Effector memory CD8-positive, alpha-beta T cell (primary cell): ENCODE results near the gene NEFH.
A peak's percentile ranks its signal among the peaks of the same experiment; 100 is the strongest.

Experiments
- ATAC-seq: fragments of 150-1000 bp; cut with Tn5 transposase; replicated peaks from 2 replicates; pipeline ENCODE4 v1.10.0; 2021; ENCODE audit warnings: mild to moderate bottlenecking, moderate library complexity
- DNase-seq, 3 experiments: peaks; one replicate each; pipeline ENCODE4 v3.0.0; 2021
- H3K27ac Mint-ChIP-seq, 2 donors: one replicate each; pipeline ENCODE4 v1.8.0; 2022; ENCODE audit warnings: mild to moderate bottlenecking in 2 of 2, mixed read lengths in 2 of 2, moderate library complexity in 2 of 2
- H3K27me3 Mint-ChIP-seq, 2 donors: one replicate each; pipeline ENCODE4 v1.8.0; 2022; ENCODE audit warnings: mixed read lengths in 2 of 2
- H3K36me3 Mint-ChIP-seq: one replicate; pipeline ENCODE4 v1.8.0; 2022; ENCODE audit warnings: mild to moderate bottlenecking, moderate library complexity, mixed read lengths; ENCODE audit not compliant: insufficient read depth
- H3K4me1 Mint-ChIP-seq, 2 donors: one replicate each; pipeline ENCODE4 v1.8.0; 2022; ENCODE audit warnings: low read depth in 2 of 2, mixed read lengths in 2 of 2
- H3K4me3 Mint-ChIP-seq, 2 donors: one replicate each; pipeline ENCODE4 v1.8.0; 2022; ENCODE audit warnings: mild to moderate bottlenecking in 2 of 2, mixed read lengths in 2 of 2, moderate library complexity in 2 of 2
- H3K9me3 Mint-ChIP-seq, 2 donors: one replicate each; pipeline ENCODE4 v1.8.0; 2022; ENCODE audit warnings: mixed read lengths in 2 of 2

Gene NEFH

GRCh38 chr22:29450222-29450621 is 29.8 kb upstream of the NEFH start:
- Mint-ChIP-seq H3K36me3 (peaks cover 3% of the 10 kb centered on the region), H3K27ac (no peak overlapping the region), H3K27me3 (no peaks in the 10 kb centered on the region)

GRCh38 chr22:29451863-29452262 is 28.2 kb upstream of the NEFH start:
- ATAC-seq (no peak), DNase-seq (no peak)
- Mint-ChIP-seq H3K4me1 (no peaks in the 10 kb centered on the region), H3K4me3 (no peak overlapping the region), H3K27me3 (no peaks in the 10 kb centered on the region), H3K9me3 (no peaks in the 10 kb centered on the region), H3K27ac (no peak overlapping the region), H3K36me3 (peaks cover 3% of the 10 kb centered on the region)

More at GRCh38 chr22:29450222-29450621, 29.8 kb upstream of the NEFH start:
- H3K4me3 Mint-ChIP-seq, result no peak overlapping the region
- ATAC-seq (no peak), DNase-seq (no peak)
- no peaks in the 10 kb centered on the region for H3K9me3 Mint-ChIP-seq
- H3K4me1 Mint-ChIP-seq, result no peaks in the 10 kb centered on the region

GRCh38 chr22:29454276-29454675 is 25.7 kb upstream of the NEFH start:
- H3K4me1 Mint-ChIP-seq, result no peaks in the 10 kb centered on the region
- peak overlapping the region in 1 of 2 donors; percentile 41 for H3K27ac Mint-ChIP-seq
- no peaks in the 10 kb centered on the region for H3K9me3 Mint-ChIP-seq
- H3K27me3 Mint-ChIP-seq, result no peaks in the 10 kb centered on the region
- peaks cover 3% of the 10 kb centered on the region for H3K36me3 Mint-ChIP-seq
- H3K4me3 Mint-ChIP-seq, result no peak overlapping the region
- ATAC-seq (no peak), DNase-seq (no peak)

- no peak overlapping the region for H3K4me3 Mint-ChIP-seq
- no peaks in the 10 kb centered on the region for H3K4me1 Mint-ChIP-seq
- ATAC-seq, result no peak
- DNase-seq, result no peak
- no peaks in the 10 kb centered on the region for H3K27me3 Mint-ChIP-seq
- H3K36me3 Mint-ChIP-seq, result no peaks in the 10 kb centered on the region
- no peak overlapping the region for H3K27ac Mint-ChIP-seq
- H3K9me3 Mint-ChIP-seq, result no peaks in the 10 kb centered on the region
Measured at GRCh38 chr22:29456211-29456671, 23.8 kb upstream of the NEFH start.

GRCh38 chr22:29457730-29458129 is 22.3 kb upstream of the NEFH start:
- Mint-ChIP-seq H3K9me3 (no peaks in the 10 kb centered on the region), H3K36me3 (no peaks in the 10 kb centered on the region), H3K27ac (peak overlapping the region in 1 of 2 donors; percentile 32), H3K4me3 (no peak overlapping the region), H3K27me3 (no peaks in the 10 kb centered on the region), H3K4me1 (no peaks in the 10 kb centered on the region)
- peak; percentile 37 for ATAC-seq
- DNase-seq, result no peak

GRCh38 chr22:29458551-29458950 is 21.5 kb upstream of the NEFH start:
- Mint-ChIP-seq H3K4me1 (peaks cover 0 to under 1% of the 10 kb centered on the region in 2 donors), H3K36me3 (no peaks in the 10 kb centered on the region), H3K27ac (peak overlapping the region in 1 of 2 donors; percentile 76), H3K9me3 (no peaks in the 10 kb centered on the region), H3K4me3 (no peak overlapping the region), H3K27me3 (no peaks in the 10 kb centered on the region)
- DNase-seq, result no peak
- ATAC-seq, result no peak

GRCh38 chr22:29459773-29460172 is 20.2 kb upstream of the NEFH start:
- no peaks in the 10 kb centered on the region for H3K9me3 Mint-ChIP-seq
- H3K27me3 Mint-ChIP-seq, result no peaks in the 10 kb centered on the region
- H3K36me3 Mint-ChIP-seq, result no peaks in the 10 kb centered on the region
- peaks cover 0 to 4% of the 10 kb centered on the region in 2 donors for H3K4me1 Mint-ChIP-seq
- no peak overlapping the region for H3K4me3 Mint-ChIP-seq
- DNase-seq (no peak), ATAC-seq (no peak)
- H3K27ac Mint-ChIP-seq, result no peak overlapping the region

GRCh38 chr22:29461263-29461662 is 18.8 kb upstream of the NEFH start:
- H3K4me1 Mint-ChIP-seq, result peaks cover 0 to 4% of the 10 kb centered on the region in 2 donors
- no peaks in the 10 kb centered on the region for H3K27me3 Mint-ChIP-seq
- ATAC-seq, result no peak
- no peaks in the 10 kb centered on the region for H3K9me3 Mint-ChIP-seq
- H3K27ac Mint-ChIP-seq, result no peak overlapping the region
- no peak for DNase-seq
- no peaks in the 10 kb centered on the region for H3K36me3 Mint-ChIP-seq
- no peak overlapping the region for H3K4me3 Mint-ChIP-seq

- Mint-ChIP-seq H3K36me3 (no peaks in the 10 kb centered on the region), H3K27me3 (no peaks in the 10 kb centered on the region), H3K4me3 (no peak overlapping the region), H3K27ac (no peak overlapping the region), H3K4me1 (peaks cover 0 to 4% of the 10 kb centered on the region in 2 donors), H3K9me3 (no peaks in the 10 kb centered on the region)
- ATAC-seq, result no peak
- no peak for DNase-seq
Measured at GRCh38 chr22:29463629-29464028, 16.4 kb upstream of the NEFH start.

- H3K9me3 Mint-ChIP-seq, result no peaks in the 10 kb centered on the region
- no peak for DNase-seq
- H3K4me1 Mint-ChIP-seq, result peaks cover 0 to 4% of the 10 kb centered on the region in 2 donors
- no peak overlapping the region for H3K4me3 Mint-ChIP-seq
- peaks cover 0 to 1% of the 10 kb centered on the region in 2 donors for H3K27me3 Mint-ChIP-seq
- no peak overlapping the region for H3K27ac Mint-ChIP-seq
- H3K36me3 Mint-ChIP-seq, result no peaks in the 10 kb centered on the region
- ATAC-seq, result no peak
Measured at GRCh38 chr22:29464581-29464980, 15.4 kb upstream of the NEFH start.

- H3K27me3 Mint-ChIP-seq, result peaks cover 10 to 34% of the 10 kb centered on the region in 2 donors
- no peak for ATAC-seq
- H3K9me3 Mint-ChIP-seq, result no peaks in the 10 kb centered on the region
- H3K4me3 Mint-ChIP-seq, result peak overlapping the region; percentile 55 to 69
- H3K27ac Mint-ChIP-seq, result no peak overlapping the region
- H3K4me1 Mint-ChIP-seq, result peaks cover 3 to 4% of the 10 kb centered on the region in 2 donors
- H3K36me3 Mint-ChIP-seq, result peaks cover 15% of the 10 kb centered on the region
- DNase-seq, result no peak
Measured at GRCh38 chr22:29469755-29470154, 10.3 kb upstream of the NEFH start.

GRCh38 chr22:29470159-29470855 is 9.7 kb upstream of the NEFH start:
- Mint-ChIP-seq H3K36me3 (peaks cover 15% of the 10 kb centered on the region), H3K27ac (no peak overlapping the region), H3K27me3 (peaks cover 10 to 36% of the 10 kb centered on the region in 2 donors), H3K9me3 (no peaks in the 10 kb centered on the region), H3K4me3 (peak overlapping the region; percentile 55 to 69), H3K4me1 (peaks cover 3 to 4% of the 10 kb centered on the region in 2 donors)
- DNase-seq, result peak; percentile 54 to 64 (median 60)
- ATAC-seq, result peak; percentile 80

GRCh38 chr22:29473001-29473400 is 7.0 kb upstream of the NEFH start:
- peak overlapping the region in 1 of 2 donors; percentile 46 for H3K27ac Mint-ChIP-seq
- H3K4me1 Mint-ChIP-seq, result peaks cover 3 to 4% of the 10 kb centered on the region in 2 donors
- H3K4me3 Mint-ChIP-seq, result no peak overlapping the region
- no peak for ATAC-seq
- H3K9me3 Mint-ChIP-seq, result no peaks in the 10 kb centered on the region
- H3K36me3 Mint-ChIP-seq, result peaks cover 15% of the 10 kb centered on the region
- no peak for DNase-seq
- H3K27me3 Mint-ChIP-seq, result peaks cover 17 to 60% of the 10 kb centered on the region in 2 donors

GRCh38 chr22:29475550-29475949 is 4.5 kb upstream of the NEFH start:
- DNase-seq (no peak), ATAC-seq (no peak)
- Mint-ChIP-seq H3K27ac (no peak overlapping the region), H3K27me3 (peaks cover 37 to 73% of the 10 kb centered on the region in 2 donors), H3K4me1 (peaks cover 5 to 13% of the 10 kb centered on the region in 2 donors), H3K4me3 (no peak overlapping the region), H3K36me3 (peaks cover 11% of the 10 kb centered on the region), H3K9me3 (no peaks in the 10 kb centered on the region)
